Osteoblast (primary cell): ENCODE data around the gene PNPLA2. TPM values are rescaled to one million over a fixed set of nuclear protein-coding genes. Genes with fewer than 3 reads are reported as not detected.

Experiments
- DNase-seq: peaks from one replicate; pipeline ENCODE4 v3.0.0; 2011; ENCODE audit warnings: low spot score, mixed read lengths; ENCODE audit not compliant: insufficient read length; ENCODE audit errors: missing footprints
- H2AFZ ChIP-seq: 2 replicates; pipeline ENCODE4 v1.6.0; 2011; ENCODE audit warnings: mild to moderate bottlenecking, low read length
- H3K27ac ChIP-seq: 2 replicates; pipeline ENCODE4 v1.5.1; 2011; ENCODE audit warnings: mild to moderate bottlenecking, low read depth, low read length, moderate library complexity
- H3K27me3 ChIP-seq: 2 replicates; pipeline ENCODE4 v1.6.0; 2012; ENCODE audit warnings: mild to moderate bottlenecking, control low read depth, inconsistent platforms, low read length, moderate library complexity; ENCODE audit not compliant: insufficient read depth
- H3K36me3 ChIP-seq: 2 replicates; pipeline ENCODE4 v1.5.1; 2011; ENCODE audit warnings: mild to moderate bottlenecking, low read length, control low read depth, moderate library complexity; ENCODE audit not compliant: insufficient read depth
- H3K4me1 ChIP-seq: 2 replicates; pipeline ENCODE4 v1.5.1; 2011; ENCODE audit warnings: mild to moderate bottlenecking, low read length, control low read depth, moderate library complexity; ENCODE audit not compliant: insufficient read depth
- H3K4me2 ChIP-seq: 2 replicates; pipeline ENCODE4 v1.6.0; 2011; ENCODE audit warnings: mild to moderate bottlenecking, low read length; ENCODE audit not compliant: insufficient read depth
- H3K4me3 ChIP-seq: fragments of 200-600 bp; sonication (generic); 3 replicates; pipeline ENCODE4 v1.5.1; 2012; ENCODE audit warnings: mild to moderate bottlenecking, low read length, inconsistent platforms; ENCODE audit not compliant: insufficient read depth
- H3K79me2 ChIP-seq: 2 replicates; pipeline ENCODE4 v1.6.0; 2012; ENCODE audit warnings: mild to moderate bottlenecking, low read length, control low read depth, inconsistent platforms; ENCODE audit not compliant: insufficient read depth
- H3K9me3 ChIP-seq: 2 replicates; pipeline ENCODE4 v1.5.1; 2011; ENCODE audit warnings: low read depth, low read length, control low read depth
- H4K20me1 ChIP-seq: 2 replicates; pipeline ENCODE4 v1.6.0; 2012; ENCODE audit warnings: mild to moderate bottlenecking, low read length, control low read depth; ENCODE audit not compliant: insufficient read depth
- CTCF ChIP-seq: IDR thresholded peaks from 2 replicates; pipeline ENCODE4 v1.5.1; 2011; ENCODE audit warnings: mild to moderate bottlenecking, low read depth, low read length, moderate library complexity; ENCODE audit errors: extremely low read depth
- total RNA-seq: library from RNA; depleted of rRNA; stranded (reverse); fragments of >200 nt; gene quantifications from 2 replicates; pipeline ENCODE4 v1.2.3, GENCODE V29; 2012

PNPLA2 gene
- total RNA-seq: 32.1 and 32.6 TPM in 2 replicates

- DNase-seq: no peak
Observed at GRCh38 chr11:818396-819128, at the start of gene PNPLA2. Gene PNPLA2, plus strand, starts transcription at chr11:818914. Its CDS starts 805 bp downstream, at chr11:819719.

GRCh38 chr11:769887-770641 lies 48.6 kb upstream of the PNPLA2 start:
- no peak overlapping the region for H2AFZ ChIP-seq
- TF ChIP-seq CTCF: no peak
- H4K20me1 ChIP-seq: peaks cover 66% of the 10 kb centered on the region
- H3K27me3 ChIP-seq: no peaks in the 10 kb centered on the region
- peaks cover 14% of the 10 kb centered on the region for H3K4me1 ChIP-seq
- H3K36me3 ChIP-seq: peaks cover 61% of the 10 kb centered on the region
- H3K4me3 ChIP-seq: no peak overlapping the region
- H3K79me2 ChIP-seq: peaks cover 56% of the 10 kb centered on the region
- DNase-seq: peak; percentile 92
- H3K27ac ChIP-seq: no peak overlapping the region
- H3K9me3 ChIP-seq: no peaks in the 10 kb centered on the region
- no peak overlapping the region for H3K4me2 ChIP-seq

More at GRCh38 chr11:818396-819128, at the start of gene PNPLA2:
- TF ChIP-seq CTCF: no peak
- H3K9me3 ChIP-seq: no peaks in the 10 kb centered on the region
- H2AFZ ChIP-seq: peak within 1 kb of the TSS; percentile 51
- H4K20me1 ChIP-seq: peaks cover 26% of the 10 kb centered on the region
- H3K4me3 ChIP-seq: peak within 1 kb of the TSS; percentile 89
- no peaks in the 10 kb centered on the region for H3K27me3 ChIP-seq
- H3K4me2 ChIP-seq: peak within 1 kb of the TSS; percentile 88
- peaks cover 28% of the 10 kb centered on the region for H3K4me1 ChIP-seq
- H3K36me3 ChIP-seq: peaks cover 8% of the 10 kb centered on the region
- peak within 1 kb of the TSS; percentile 81 for H3K27ac ChIP-seq
- H3K79me2 ChIP-seq: peaks cover 31% of the 10 kb centered on the region

GRCh38 chr11:770642-771616 lies 47.8 kb upstream of the PNPLA2 start:
- Histone ChIP-seq H3K36me3 (peaks cover 56% of the 10 kb centered on the region), H3K4me1 (peaks cover 20% of the 10 kb centered on the region), H4K20me1 (peaks cover 66% of the 10 kb centered on the region), H3K27me3 (no peaks in the 10 kb centered on the region), H2AFZ (no peak overlapping the region), H3K4me2 (no peak overlapping the region), H3K79me2 (peaks cover 64% of the 10 kb centered on the region), H3K27ac (no peak overlapping the region), H3K4me3 (no peak overlapping the region), H3K9me3 (no peaks in the 10 kb centered on the region)
- peak; percentile 87 for DNase-seq
- TF ChIP-seq CTCF: no peak
